Gastroesophageal sphincter (tissue), 4 donors: ENCODE data around the gene RFNG. TPM values are rescaled to one million over a fixed set of nuclear protein-coding genes. Genes with fewer than 3 reads are reported as not detected.

Experiments
- ATAC-seq: fragments of 150-250 bp; one replicate; pipeline ENCODE4 v1.9.1; 2016; ENCODE audit warnings: mild to moderate bottlenecking, moderate library complexity
- H3K27ac ChIP-seq, 4 donors: fragments of 200-600 bp; sonication (generic) in 3 of 4; 1 replicate in 3 of 4; 2 replicates in 1 of 4; pipeline ENCODE4 v1.5.1; 2016 to 2019
- H3K27me3 ChIP-seq: fragments of 200-600 bp; sonication (generic); one replicate; pipeline ENCODE4 v1.5.1; 2019
- H3K36me3 ChIP-seq, 2 donors: fragments of 200-600 bp; sonication (generic); one replicate each; pipeline ENCODE4 v1.5.1; 2019; ENCODE audit warnings: control low read depth in 1 of 2
- H3K4me1 ChIP-seq, 3 donors: fragments of 200-600 bp; sonication (generic); 1 replicate in 2 of 3; 2 replicates in 1 of 3; pipeline ENCODE4 v1.5.1; 2016 to 2019; ENCODE audit warnings: control low read depth in 2 of 3
- H3K4me3 ChIP-seq, 2 donors: fragments of 200-600 bp; sonication (generic); one replicate each; pipeline ENCODE4 v1.5.1; 2019; ENCODE audit warnings: mild to moderate bottlenecking in 1 of 2, moderate library complexity in 1 of 2
- H3K9me3 ChIP-seq, 3 donors: fragments of 200-600 bp; sonication (generic); one replicate each; pipeline ENCODE4 v1.5.1; 2017 to 2019; ENCODE audit warnings: control low read depth in 2 of 3
- CTCF ChIP-seq, 4 experiments: fragments of 200-600 bp in 2 of 4; fragments of 450-650 bp in 2 of 4; sonication (generic) in 1 of 4; IDR thresholded peaks; one replicate each; pipeline ENCODE4 v1.5.1; 2017 to 2019; ENCODE audit warnings: antibody characterized with exemption in 4 of 4, mild to moderate bottlenecking in 2 of 4, moderate library complexity in 2 of 4
- EP300 ChIP-seq: sonication (generic); formaldehyde crosslinking; IDR thresholded peaks from one replicate; pipeline ENCODE4 v1.6.1; 2017; ENCODE audit warnings: antibody characterized with exemption, mild to moderate bottlenecking
- POLR2A ChIP-seq, 2 donors: fragments of 450-650 bp; IDR thresholded peaks; one replicate each; pipeline ENCODE4 v1.6.1; 2017; ENCODE audit warnings: antibody characterized with exemption in 2 of 2, mild to moderate bottlenecking in 2 of 2, moderate library complexity in 1 of 2
- POLR2AphosphoS5 ChIP-seq: sonication (generic); formaldehyde crosslinking; IDR thresholded peaks from one replicate; pipeline ENCODE4 v1.6.1; 2017; ENCODE audit warnings: antibody characterized with exemption
- WGBS, 2 donors: methylation state at CpG; one replicate each; pipeline ENCODE4 v1.1.5; 2018; ENCODE audit warnings: low coverage in 1 of 2; 5-methylcytosine and 5-hydroxymethylcytosine counted together
- total RNA-seq, 4 donors: library from RNA; depleted of rRNA; stranded (reverse); fragments of >200 nt; gene quantifications; one replicate each; pipeline ENCODE4 v1.1.0, GENCODE V29; 2016

The RFNG gene
- total RNA-seq, 4 donors from 2014 or later: 28.8 to 48.2 (median 34.3) TPM

- Histone ChIP-seq H3K4me3 (no peak overlapping the region), H3K9me3 (no peaks in the 10 kb centered on the region), H3K27me3 (no peaks in the 10 kb centered on the region), H3K27ac (no peak overlapping the region), H3K36me3 (peaks cover 0 to 28% of the 10 kb centered on the region in 2 donors), H3K4me1 (peaks cover 0 to 33% (median 17%) of the 10 kb centered on the region in 3 donors)
- no peak for ATAC-seq
- no peak for TF ChIP-seq POLR2A (IDR thresholded peaks at IDR 0.05)
- no peak for TF ChIP-seq CTCF (IDR thresholded peaks at IDR 0.05)
- 80% methylated on average over 2 of the region's 19 CpGs; no CpG with 5 or more reads in 1 of the 2 donors for WGBS, 2 donors
Observed at GRCh38 chr17:82018152-82018988, 33.2 kb downstream of the RFNG start.

GRCh38 chr17:82017612-82018151, 33.9 kb downstream of the RFNG start:
- H3K4me3 ChIP-seq: no peak overlapping the region
- H3K9me3 ChIP-seq: no peaks in the 10 kb centered on the region
- peaks cover 0 to 31% (median 17%) of the 10 kb centered on the region in 3 donors for H3K4me1 ChIP-seq
- TF ChIP-seq EP300 (no peak), CTCF (IDR thresholded peaks at IDR 0.05) (no peak), POLR2A (IDR thresholded peaks at IDR 0.05) (no peak), POLR2AphosphoS5 (no peak)
- ATAC-seq: no peak
- no peak overlapping the region for H3K27ac ChIP-seq
- H3K27me3 ChIP-seq: no peaks in the 10 kb centered on the region
- 100% methylated on average over 3 of the region's 13 CpGs; no CpG with 5 or more reads in 1 of the 2 donors for WGBS, 2 donors
- peaks cover 0 to 28% of the 10 kb centered on the region in 2 donors for H3K36me3 ChIP-seq

GRCh38 chr17:82016875-82017459, 34.6 kb downstream of the RFNG start:
- no peak for ATAC-seq
- TF ChIP-seq POLR2AphosphoS5 (no peak), POLR2A (IDR thresholded peaks at IDR 0.05) (no peak), CTCF (IDR thresholded peaks at IDR 0.05) (no peak), EP300 (no peak)
- Histone ChIP-seq H3K27ac (no peak overlapping the region), H3K27me3 (no peaks in the 10 kb centered on the region), H3K4me3 (no peak overlapping the region), H3K36me3 (peaks cover 0 to 34% of the 10 kb centered on the region in 2 donors), H3K4me1 (peaks cover 0 to 25% (median 12%) of the 10 kb centered on the region in 3 donors), H3K9me3 (no peaks in the 10 kb centered on the region)
- no CpG with 5 or more reads among the region's 24 CpGs for WGBS, 2 donors

GRCh38 chr17:82016061-82016874, 35.3 kb downstream of the RFNG start:
- H3K27me3 ChIP-seq: no peaks in the 10 kb centered on the region
- peaks cover 0 to 41% of the 10 kb centered on the region in 2 donors for H3K36me3 ChIP-seq
- no peak overlapping the region for H3K4me3 ChIP-seq
- no peak overlapping the region for H3K27ac ChIP-seq
- H3K4me1 ChIP-seq: peaks cover 0 to 18% (median 5%) of the 10 kb centered on the region in 3 donors
- WGBS, 2 donors: 90% methylated on average over 2 of the region's 28 CpGs; no CpG with 5 or more reads in 1 of the 2 donors
- no peaks in the 10 kb centered on the region for H3K9me3 ChIP-seq
- no peak for ATAC-seq
- TF ChIP-seq POLR2AphosphoS5: no peak
- TF ChIP-seq POLR2A (IDR thresholded peaks at IDR 0.05): no peak
- TF ChIP-seq EP300: no peak
- no peak for TF ChIP-seq CTCF (IDR thresholded peaks at IDR 0.05)
